ENCODE results near the gene UTP4.

DNA sequence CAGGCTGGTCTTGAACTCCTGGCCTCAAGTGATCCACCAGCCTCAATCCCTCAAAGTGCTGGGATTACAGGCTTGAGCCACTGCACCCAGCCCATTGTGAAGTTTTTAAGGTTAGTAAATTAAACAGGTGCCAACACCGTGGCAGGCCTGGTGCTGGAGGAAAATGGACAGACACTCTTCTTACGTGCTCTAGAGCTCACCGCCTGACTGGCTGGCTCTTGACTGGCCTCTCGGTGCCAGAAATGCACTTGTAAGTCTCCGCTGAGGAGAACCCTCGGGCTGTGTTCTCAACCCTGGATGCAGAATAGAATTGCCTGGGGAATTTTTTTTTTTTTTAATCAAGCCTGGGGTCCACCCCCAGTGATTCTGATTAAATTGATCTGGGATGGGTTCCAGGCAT, 37.3 kb upstream of the UTP4 start:
- TF ChIP-seq, protein P1, sequence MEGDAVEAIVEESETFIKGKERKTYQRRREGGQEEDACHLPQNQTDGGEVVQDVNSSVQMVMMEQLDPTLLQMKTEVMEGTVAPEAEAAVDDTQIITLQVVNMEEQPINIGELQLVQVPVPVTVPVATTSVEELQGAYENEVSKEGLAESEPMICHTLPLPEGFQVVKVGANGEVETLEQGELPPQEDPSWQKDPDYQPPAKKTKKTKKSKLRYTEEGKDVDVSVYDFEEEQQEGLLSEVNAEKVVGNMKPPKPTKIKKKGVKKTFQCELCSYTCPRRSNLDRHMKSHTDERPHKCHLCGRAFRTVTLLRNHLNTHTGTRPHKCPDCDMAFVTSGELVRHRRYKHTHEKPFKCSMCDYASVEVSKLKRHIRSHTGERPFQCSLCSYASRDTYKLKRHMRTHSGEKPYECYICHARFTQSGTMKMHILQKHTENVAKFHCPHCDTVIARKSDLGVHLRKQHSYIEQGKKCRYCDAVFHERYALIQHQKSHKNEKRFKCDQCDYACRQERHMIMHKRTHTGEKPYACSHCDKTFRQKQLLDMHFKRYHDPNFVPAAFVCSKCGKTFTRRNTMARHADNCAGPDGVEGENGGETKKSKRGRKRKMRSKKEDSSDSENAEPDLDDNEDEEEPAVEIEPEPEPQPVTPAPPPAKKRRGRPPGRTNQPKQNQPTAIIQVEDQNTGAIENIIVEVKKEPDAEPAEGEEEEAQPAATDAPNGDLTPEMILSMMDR (IDR thresholded peaks at IDR 0.05): no peak
- TF ChIP-seq POLR2AphosphoS5 (IDR thresholded peaks at IDR 0.05) (no peak), POLR2A (IDR thresholded peaks at IDR 0.05) (no peak)

All from breast epithelium (tissue), 3 donors.